Mucosa of descending colon (tissue), 3 donors: ENCODE measurements around the gene CARF. TPM values are rescaled to one million over a fixed set of nuclear protein-coding genes. Genes with fewer than 3 reads are reported as not detected.
A peak's percentile ranks its signal among the peaks of the same experiment; 100 is the strongest.
"Not testable (repeated sequence)": the region's sequence is repeated elsewhere in the genome, so short reads cannot be mapped to it uniquely, and the experiment has no call there.

Experiments
- ATAC-seq: fragments of 200-7000 bp; cut with Tn5 transposase; one replicate; pipeline ENCODE4 v1.9.1; 2020; ENCODE audit warnings: mild to moderate bottlenecking, moderate library complexity
- DNase-seq, 3 donors: peaks; one replicate each; pipeline ENCODE4 v3.0.0-alpha.2; 2020
- H3K36me3 ChIP-seq: fragments of 200-600 bp; one replicate; pipeline ENCODE4 v1.8.0; 2021; ENCODE audit warnings: low read depth, mild to moderate bottlenecking
- H3K4me1 ChIP-seq: fragments of 200-600 bp; one replicate; pipeline ENCODE4 v1.8.0; 2021; ENCODE audit warnings: low read depth, mild to moderate bottlenecking
- H3K4me3 ChIP-seq: fragments of 200-600 bp; one replicate; pipeline ENCODE4 v1.8.0; 2021; ENCODE audit warnings: mild to moderate bottlenecking
- H3K9me3 ChIP-seq: fragments of 200-600 bp; one replicate; pipeline ENCODE4 v1.8.0; 2021; ENCODE audit warnings: mild to moderate bottlenecking
- intact Hi-C, 2 donors: fragments of 100-400 bp; cut with DNase I in 1 of 2; cut with micrococcal nuclease in 1 of 2; formaldehyde crosslinking; loops; one replicate each; pipeline versions ENCODE4 v1.11.0 to v1.11.1; 2022; cut with DNase I, micrococcal nuclease
- total RNA-seq, 3 donors: library from RNA; stranded (reverse); fragmentation: NEBNext Ultra II Directional in 2 of 3; extraction: Animal tissue kit (Norgen Biotek cat#: 25700) in 2 of 3; gene quantifications; one replicate each; pipeline versions ENCODE4 v1.2.1 to v1.2.4, GENCODE V29; 2021 to 2023
- TF ChIP-seq, protein P1 (sequence below): fragments of 200-600 bp; IDR thresholded peaks from one replicate; pipeline ENCODE4 v1.8.0; 2022; ENCODE audit warnings: antibody characterized with exemption, mild to moderate bottlenecking
- donor health status: DM: no; HTN: no; CAD: no; lungs with moderate emphysema.
- donor health status: DM: no; HTN: no; CAD: no.
- donor health status: DM: no; HTN: yes; CAD: no.

The CARF gene
- total RNA-seq, 3 donors from 2014 or later: 7.0 to 12.3 (median 9.8) TPM

DNA sequence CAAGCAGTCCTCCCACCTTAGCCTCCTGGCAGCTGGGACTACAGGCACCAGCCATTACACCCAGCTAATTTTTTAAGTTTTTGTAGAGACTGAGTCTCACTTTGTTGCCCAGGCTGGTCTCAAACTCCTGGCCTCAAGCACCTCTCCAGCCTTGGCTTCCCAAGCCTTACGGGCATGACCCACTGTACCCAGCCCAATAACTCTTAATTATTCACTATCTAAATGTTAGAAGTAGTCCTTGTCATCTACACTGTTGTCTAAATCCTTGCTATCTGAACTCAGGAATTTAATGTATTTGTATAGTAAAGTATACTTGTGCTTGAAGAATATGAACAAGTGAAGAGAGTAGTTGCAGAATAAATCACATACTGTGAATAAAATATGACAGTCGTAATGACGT lies 64.7 kb downstream of the CARF start:
- H3K9me3 ChIP-seq: no peaks in the 10 kb centered on the region
- no peaks in the 10 kb centered on the region for H3K4me1 ChIP-seq
- no peak for ATAC-seq
- DNase-seq: no peak
- intact Hi-C loops: no loop called here
- TF ChIP-seq, protein P1, sequence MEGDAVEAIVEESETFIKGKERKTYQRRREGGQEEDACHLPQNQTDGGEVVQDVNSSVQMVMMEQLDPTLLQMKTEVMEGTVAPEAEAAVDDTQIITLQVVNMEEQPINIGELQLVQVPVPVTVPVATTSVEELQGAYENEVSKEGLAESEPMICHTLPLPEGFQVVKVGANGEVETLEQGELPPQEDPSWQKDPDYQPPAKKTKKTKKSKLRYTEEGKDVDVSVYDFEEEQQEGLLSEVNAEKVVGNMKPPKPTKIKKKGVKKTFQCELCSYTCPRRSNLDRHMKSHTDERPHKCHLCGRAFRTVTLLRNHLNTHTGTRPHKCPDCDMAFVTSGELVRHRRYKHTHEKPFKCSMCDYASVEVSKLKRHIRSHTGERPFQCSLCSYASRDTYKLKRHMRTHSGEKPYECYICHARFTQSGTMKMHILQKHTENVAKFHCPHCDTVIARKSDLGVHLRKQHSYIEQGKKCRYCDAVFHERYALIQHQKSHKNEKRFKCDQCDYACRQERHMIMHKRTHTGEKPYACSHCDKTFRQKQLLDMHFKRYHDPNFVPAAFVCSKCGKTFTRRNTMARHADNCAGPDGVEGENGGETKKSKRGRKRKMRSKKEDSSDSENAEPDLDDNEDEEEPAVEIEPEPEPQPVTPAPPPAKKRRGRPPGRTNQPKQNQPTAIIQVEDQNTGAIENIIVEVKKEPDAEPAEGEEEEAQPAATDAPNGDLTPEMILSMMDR: no peak
- H3K36me3 ChIP-seq: no peaks in the 10 kb centered on the region
- H3K4me3 ChIP-seq: no peak overlapping the region

GRCh38 chr2:202982779-202983491 lies 70.9 kb downstream of the CARF start:
- no peak for ATAC-seq
- intact Hi-C loops: no loop called here
- Histone ChIP-seq H3K9me3 (no peaks in the 10 kb centered on the region), H3K4me3 (no peak overlapping the region), H3K36me3 (no peaks in the 10 kb centered on the region), H3K4me1 (no peaks in the 10 kb centered on the region)
- TF ChIP-seq, protein P1: no peak
- DNase-seq: no peak

DNA sequence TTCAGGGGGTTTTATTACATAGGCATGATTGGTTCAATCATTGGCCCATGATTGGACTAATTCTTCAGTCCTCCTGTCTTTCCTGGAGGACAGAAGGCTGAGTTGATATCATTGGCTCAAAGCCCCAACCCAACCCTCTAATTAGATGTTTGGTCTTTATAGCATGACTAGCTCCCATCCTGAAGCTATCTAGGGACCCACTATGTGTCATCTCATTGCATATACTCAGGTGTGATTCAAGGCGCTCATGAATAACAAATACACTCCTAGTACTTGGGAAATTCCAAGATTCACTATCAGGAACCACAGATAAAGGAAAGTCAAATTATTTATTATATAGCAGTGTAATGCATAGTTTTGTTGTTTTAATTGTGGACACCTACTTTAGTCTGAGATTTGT lies 77.7 kb downstream of the CARF start:
- TF ChIP-seq, protein P1: no peak
- no peaks in the 10 kb centered on the region for H3K4me1 ChIP-seq
- DNase-seq: no peak
- ATAC-seq: no peak
- intact Hi-C loops: no loop called here
- no peaks in the 10 kb centered on the region for H3K36me3 ChIP-seq
- H3K9me3 ChIP-seq: no peaks in the 10 kb centered on the region
- H3K4me3 ChIP-seq: no peak overlapping the region

DNA sequence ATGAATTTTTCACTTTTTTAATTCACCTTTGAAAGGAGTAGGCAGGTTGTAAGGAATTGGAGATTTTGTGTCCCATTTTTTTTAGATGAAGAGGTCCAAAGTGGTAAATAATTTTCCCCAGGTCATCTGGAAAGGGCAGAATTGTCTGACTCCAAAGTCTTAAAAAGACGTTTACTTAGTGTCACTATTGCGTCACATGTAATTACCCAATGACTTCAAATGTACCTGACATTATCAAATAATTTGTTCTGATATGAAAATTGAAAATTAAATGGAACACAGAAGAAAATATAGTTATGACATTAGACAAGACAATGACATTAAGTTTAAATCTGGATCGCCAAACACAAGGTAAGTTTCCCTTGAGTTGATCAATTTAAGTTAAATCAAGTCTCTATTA lies 78.4 kb downstream of the CARF start:
- ATAC-seq: no peak

GRCh38 chr2:202997113-202997512 lies 85.0 kb downstream of the CARF start:
- H3K36me3 ChIP-seq, ATAC-seq, H3K4me3 ChIP-seq, intact Hi-C loops, H3K4me1 ChIP-seq, H3K9me3 ChIP-seq, DNase-seq: not testable (repeated sequence)

More for the DNA sequence above, 78.4 kb downstream of the CARF start:
- TF ChIP-seq, protein P1: no peak
- no peaks in the 10 kb centered on the region for H3K4me1 ChIP-seq
- H3K36me3 ChIP-seq: no peaks in the 10 kb centered on the region
- intact Hi-C loops: no loop called here
- no peak for DNase-seq
- no peak overlapping the region for H3K4me3 ChIP-seq
- H3K9me3 ChIP-seq: no peaks in the 10 kb centered on the region

DNA sequence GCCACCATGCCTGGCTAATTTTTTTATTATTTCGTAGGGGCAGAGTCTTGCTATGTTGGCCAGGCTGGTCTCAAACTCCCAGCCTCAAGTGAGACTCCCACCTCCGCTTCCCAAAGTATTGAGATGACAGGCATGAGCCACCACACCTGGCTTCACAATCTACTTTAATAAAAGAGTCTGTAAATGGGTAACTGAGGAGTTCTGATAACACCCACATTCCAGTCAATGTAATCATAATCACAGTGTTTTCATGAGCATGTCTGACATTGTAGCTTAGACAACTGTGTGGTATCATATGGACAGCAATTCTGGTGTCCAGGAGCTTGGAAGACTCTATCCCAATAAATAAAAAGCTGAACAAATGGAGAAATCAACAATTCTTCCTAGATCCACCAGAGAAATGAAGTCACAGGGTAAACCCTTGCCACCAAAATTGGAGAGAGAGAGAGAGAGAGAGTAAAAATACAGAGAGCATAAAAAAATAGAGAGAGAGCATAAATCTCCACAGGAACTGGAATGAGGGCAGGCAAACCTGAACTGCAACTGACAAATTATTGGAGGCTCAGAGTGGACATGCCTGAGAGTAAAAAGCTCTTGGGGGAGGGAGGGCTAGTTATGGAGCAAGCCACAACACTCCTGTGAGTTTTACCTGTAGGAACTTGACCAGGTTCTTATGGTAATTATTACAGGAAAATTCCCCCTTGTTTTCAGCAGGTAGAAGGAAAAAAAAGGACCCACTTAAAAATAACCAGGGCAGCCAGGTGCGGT lies 90.2 kb downstream of the CARF start:
- ATAC-seq (peak; percentile 88), DNase-seq (no peak)
- H3K36me3 ChIP-seq: no peaks in the 10 kb centered on the region
- no peaks in the 10 kb centered on the region for H3K4me1 ChIP-seq
- no peaks in the 10 kb centered on the region for H3K9me3 ChIP-seq
- TF ChIP-seq, protein P1: no peak
- intact Hi-C loops: no loop called here
- H3K4me3 ChIP-seq: no peak overlapping the region
